Neural progenitor cell (in vitro differentiated cells): ENCODE measurements around the gene DRAP1. TPM values are rescaled to one million over a fixed set of nuclear protein-coding genes. Genes with fewer than 3 reads are reported as not detected.

Experiments used
- DNase-seq: peaks from one replicate; pipeline ENCODE4 v3.0.0-alpha.2; 2016; ENCODE audit warnings: low spot score
- H2AFZ ChIP-seq: fragments of 200-600 bp; sonication (generic); replicated peaks from 2 replicates; pipeline ENCODE4 v1.6.1; 2016; ENCODE audit warnings: antibody characterized with exemption
- H3F3A ChIP-seq: fragments of 200-600 bp; sonication (generic); 2 replicates; pipeline ENCODE4 v1.6.1; 2016; ENCODE audit warnings: antibody characterized with exemption, low read depth
- H3K27ac ChIP-seq: fragments of 200-600 bp; sonication (generic); 2 replicates; pipeline ENCODE4 v1.5.1; 2016; ENCODE audit warnings: mild to moderate bottlenecking
- H3K27me3 ChIP-seq: fragments of 200-600 bp; sonication (generic); 2 replicates; pipeline ENCODE4 v1.6.1; 2016; ENCODE audit warnings: mild to moderate bottlenecking, moderate library complexity
- H3K36me3 ChIP-seq: fragments of 200-600 bp; sonication (generic); 2 replicates; pipeline ENCODE4 v1.5.1; 2016
- H3K4me1 ChIP-seq: fragments of 200-600 bp; sonication (generic); 2 replicates; pipeline ENCODE4 v1.6.1; 2016; ENCODE audit warnings: mixed run types
- H3K4me2 ChIP-seq: fragments of 200-600 bp; sonication (generic); 2 replicates; pipeline ENCODE4 v1.6.1; 2016
- H3K4me3 ChIP-seq: fragments of 200-600 bp; sonication (generic); 2 replicates; pipeline ENCODE4 v1.5.1; 2016
- H3K79me2 ChIP-seq: fragments of 200-600 bp; sonication (generic); 2 replicates; pipeline ENCODE4 v1.6.1; 2016; ENCODE audit warnings: low read depth
- H3K9ac ChIP-seq: fragments of 200-600 bp; sonication (generic); 2 replicates; pipeline ENCODE4 v1.6.1; 2016
- H3K9me3 ChIP-seq: fragments of 200-600 bp; sonication (generic); 2 replicates; pipeline ENCODE4 v1.5.1; 2016; ENCODE audit warnings: low read depth
- H4K20me1 ChIP-seq: fragments of 200-600 bp; sonication (generic); 2 replicates; pipeline ENCODE4 v1.6.1; 2016; ENCODE audit warnings: low read depth
- H3K27ac Mint-ChIP-seq: 3 replicates; pipeline ENCODE4 v1.8.0; 2021; ENCODE audit warnings: mixed read lengths
- H3K27me3 Mint-ChIP-seq: 2 replicates; pipeline ENCODE4 v1.8.0; 2022; ENCODE audit warnings: low read depth, mild to moderate bottlenecking, inconsistent platforms, moderate library complexity, mixed read lengths; ENCODE audit not compliant: insufficient read depth
- H3K36me3 Mint-ChIP-seq: 3 replicates; pipeline ENCODE4 v1.8.0; 2021; ENCODE audit warnings: mixed read lengths
- H3K4me1 Mint-ChIP-seq: 3 replicates; pipeline ENCODE4 v1.8.0; 2021; ENCODE audit warnings: mixed read lengths
- H3K4me3 Mint-ChIP-seq: 3 replicates; pipeline ENCODE4 v1.8.0; 2021; ENCODE audit warnings: mild to moderate bottlenecking, moderate library complexity, mixed read lengths
- H3K9me3 Mint-ChIP-seq: 3 replicates; pipeline ENCODE4 v1.8.0; 2020; ENCODE audit warnings: mixed read lengths
- CTCF ChIP-seq: fragments of 200-600 bp; sonication (generic); IDR thresholded peaks from 2 replicates; pipeline ENCODE4 v1.5.1; 2017; ENCODE audit warnings: antibody characterized with exemption, mild to moderate bottlenecking
- EZH2 ChIP-seq: fragments of 200-600 bp; sonication (generic); IDR thresholded peaks from 2 replicates; pipeline ENCODE4 v1.6.1; 2017; ENCODE audit warnings: antibody characterized with exemption, mild to moderate bottlenecking, moderate library complexity
- EZH2phosphoT487 ChIP-seq: fragments of 200-600 bp; sonication (generic); IDR thresholded peaks from 2 replicates; pipeline ENCODE4 v1.6.1; 2017; ENCODE audit warnings: antibody characterized with exemption
- total RNA-seq: library from RNA; depleted of rRNA; stranded (reverse); fragments of >200 nt; gene quantifications from 2 replicates; pipeline ENCODE4 v1.2.3, GENCODE V29; 2015; ENCODE audit warnings: low replicate concordance

The DRAP1 gene
- total RNA-seq, 1 donor from 2014 or later: 51.0 TPM

GRCh38 chr11:65937766-65938165, 18.5 kb downstream of the DRAP1 start:
- no peak for TF ChIP-seq EZH2phosphoT487
- TF ChIP-seq EZH2: no peak
- no peak for TF ChIP-seq CTCF
- Histone ChIP-seq H3K36me3 (no peaks in the 10 kb centered on the region), H3K79me2 (no peaks in the 10 kb centered on the region), H3K9me3 (no peaks in the 10 kb centered on the region), H3K4me2 (no peak overlapping the region), H3K4me1 (no peaks in the 10 kb centered on the region), H3F3A (peaks cover 10% of the 10 kb centered on the region), H2AFZ (no peak overlapping the region), H3K27me3 (no peaks in the 10 kb centered on the region), H4K20me1 (no peaks in the 10 kb centered on the region), H3K27ac (no peak overlapping the region), H3K4me3 (no peak overlapping the region), H3K9ac (no peak overlapping the region)
- no peak overlapping the region for H3K27ac Mint-ChIP-seq
- peaks cover 8% of the 10 kb centered on the region for H3K27me3 Mint-ChIP-seq
- H3K4me3 Mint-ChIP-seq: no peak overlapping the region
- DNase-seq: no peak
- H3K36me3 Mint-ChIP-seq: no peaks in the 10 kb centered on the region
- H3K4me1 Mint-ChIP-seq: peaks cover 29% of the 10 kb centered on the region
- H3K9me3 Mint-ChIP-seq: no peaks in the 10 kb centered on the region

GRCh38 chr11:65941720-65942310, 22.6 kb downstream of the DRAP1 start:
- DNase-seq: no peak
- Histone ChIP-seq H3F3A (peaks cover 18% of the 10 kb centered on the region), H4K20me1 (no peaks in the 10 kb centered on the region), H3K4me2 (no peak overlapping the region), H3K27ac (no peak overlapping the region), H2AFZ (peak overlapping the region; percentile 37), H3K79me2 (no peaks in the 10 kb centered on the region), H3K4me1 (peaks cover 15% of the 10 kb centered on the region), H3K27me3 (no peaks in the 10 kb centered on the region), H3K4me3 (no peak overlapping the region), H3K9ac (no peak overlapping the region), H3K9me3 (no peaks in the 10 kb centered on the region), H3K36me3 (no peaks in the 10 kb centered on the region)
- no peaks in the 10 kb centered on the region for H3K36me3 Mint-ChIP-seq
- no peak overlapping the region for H3K27ac Mint-ChIP-seq
- H3K4me1 Mint-ChIP-seq: peaks cover 51% of the 10 kb centered on the region
- peaks cover 6% of the 10 kb centered on the region for H3K27me3 Mint-ChIP-seq
- H3K4me3 Mint-ChIP-seq: peak overlapping the region; percentile 43
- TF ChIP-seq EZH2 (no peak), CTCF (no peak), EZH2phosphoT487 (no peak)
- no peaks in the 10 kb centered on the region for H3K9me3 Mint-ChIP-seq

- peaks cover 6% of the 10 kb centered on the region for H3K27me3 Mint-ChIP-seq
- Histone ChIP-seq H3K4me3 (no peak overlapping the region), H3K4me2 (no peak overlapping the region), H3K36me3 (no peaks in the 10 kb centered on the region), H4K20me1 (no peaks in the 10 kb centered on the region), H3K4me1 (peaks cover 15% of the 10 kb centered on the region), H3K9me3 (no peaks in the 10 kb centered on the region), H3K27me3 (no peaks in the 10 kb centered on the region), H3K9ac (no peak overlapping the region), H3K79me2 (no peaks in the 10 kb centered on the region), H3F3A (peaks cover 14% of the 10 kb centered on the region), H2AFZ (no peak overlapping the region), H3K27ac (no peak overlapping the region)
- TF ChIP-seq EZH2 (no peak), CTCF (no peak), EZH2phosphoT487 (no peak)
- H3K4me1 Mint-ChIP-seq: peaks cover 52% of the 10 kb centered on the region
- H3K9me3 Mint-ChIP-seq: no peaks in the 10 kb centered on the region
- H3K36me3 Mint-ChIP-seq: no peaks in the 10 kb centered on the region
- peak overlapping the region; percentile 6 for H3K27ac Mint-ChIP-seq
- DNase-seq: no peak
- no peak overlapping the region for H3K4me3 Mint-ChIP-seq
Measured at GRCh38 chr11:65942531-65942930, 23.3 kb downstream of the DRAP1 start.
